ENCODE measurements around the gene PABPN1L.

PABPN1L gene

GRCh38 chr16:88866151-88866920, at the start of gene PABPN1L:
PABPN1L (minus strand) TSS chr16:88866660; CDS start chr16:88866606, 54 bp downstream.
- no peak for DNase-seq (ENCODE audit: low read depth)

GRCh38 chr16:88915639-88916327, 49.3 kb upstream of the PABPN1L start:
- no peak for DNase-seq (ENCODE audit: low read depth)

- DNase-seq (ENCODE audit: low read depth): peak; percentile 70
Measured at GRCh38 chr16:88914750-88915368, 48.4 kb upstream of the PABPN1L start.

- DNase-seq (ENCODE audit: low read depth): no peak
Measured at GRCh38 chr16:88913870-88914269, 47.4 kb upstream of the PABPN1L start.

GRCh38 chr16:88913001-88913612, 46.6 kb upstream of the PABPN1L start:
- no peak for DNase-seq (ENCODE audit: low read depth)

- DNase-seq (ENCODE audit: low read depth): no peak
Measured at GRCh38 chr16:88912556-88912955, 46.1 kb upstream of the PABPN1L start.

- no peak for DNase-seq (ENCODE audit: low read depth)
Measured at GRCh38 chr16:88911946-88912310, 45.5 kb upstream of the PABPN1L start.

- DNase-seq (ENCODE audit: low read depth): no peak
Measured at GRCh38 chr16:88911136-88911945, 44.9 kb upstream of the PABPN1L start.

GRCh38 chr16:88910284-88911135, 44.0 kb upstream of the PABPN1L start:
- DNase-seq (ENCODE audit: low read depth): no peak

- DNase-seq (ENCODE audit: low read depth): no peak
Measured at GRCh38 chr16:88909431-88910210, 43.2 kb upstream of the PABPN1L start.

- DNase-seq (ENCODE audit: low read depth): no peak
Measured at GRCh38 chr16:88908307-88908706, 41.8 kb upstream of the PABPN1L start.

- DNase-seq (ENCODE audit: low read depth): no peak
Measured at GRCh38 chr16:88907768-88908167, 41.3 kb upstream of the PABPN1L start.

- no peak for DNase-seq (ENCODE audit: low read depth)
Measured at GRCh38 chr16:88906535-88907105, 40.2 kb upstream of the PABPN1L start.

- no peak for DNase-seq (ENCODE audit: low read depth)
Measured at GRCh38 chr16:88906020-88906419, 39.6 kb upstream of the PABPN1L start.

- DNase-seq (ENCODE audit: low read depth): no peak
Measured at GRCh38 chr16:88905563-88905962, 39.1 kb upstream of the PABPN1L start.

GRCh38 chr16:88904676-88905365, 38.4 kb upstream of the PABPN1L start:
- no peak for DNase-seq (ENCODE audit: low read depth)

- DNase-seq (ENCODE audit: low read depth): no peak
Measured at GRCh38 chr16:88903267-88903666, 36.8 kb upstream of the PABPN1L start.

GRCh38 chr16:88902744-88903143, 36.3 kb upstream of the PABPN1L start:
- no peak for DNase-seq (ENCODE audit: low read depth)

- no peak for DNase-seq (ENCODE audit: low read depth)
Measured at GRCh38 chr16:88901718-88902337, 35.4 kb upstream of the PABPN1L start.

Measured in EH (cell line).